Brain microvascular endothelial cell (primary cell): ENCODE measurements around the gene FANK1.
"Not testable (repeated sequence)": the region's sequence is repeated elsewhere in the genome, so short reads cannot be mapped to it uniquely, and the experiment has no call there.

Experiments used
- DNase-seq: peaks from one replicate; pipeline ENCODE4 v3.0.0-alpha.2; 2020
- H3K27ac ChIP-seq: fragments of 250-450 bp; sonication (Bioruptor Pico); 2 replicates; pipeline ENCODE4 v1.5.1; 2020; ENCODE audit warnings: mild to moderate bottlenecking, moderate library complexity
- H3K27me3 ChIP-seq: fragments of 250-450 bp; sonication (Bioruptor Pico); replicated peaks from 2 replicates; pipeline ENCODE4 v1.5.1; 2020; ENCODE audit warnings: mild to moderate bottlenecking
- H3K36me3 ChIP-seq: fragments of 250-450 bp; sonication (Bioruptor Pico); replicated peaks from 2 replicates; pipeline ENCODE4 v1.5.1; 2020; ENCODE audit warnings: mild to moderate bottlenecking
- H3K4me3 ChIP-seq: 2 replicates; pipeline ENCODE4 v1.5.1; 2011; ENCODE audit warnings: low read depth, mild to moderate bottlenecking, control low read depth, low read length, moderate library complexity
- CTCF ChIP-seq: IDR thresholded peaks from 2 replicates; pipeline ENCODE4 v1.5.1; 2011; ENCODE audit warnings: low read depth, mild to moderate bottlenecking, moderate library complexity, low read length, control low read depth, inconsistent platforms; ENCODE audit errors: missing control alignments
- in situ Hi-C: cut with HindIII; loops from 2 replicates; pipeline ENCODE4 v1.10.0; 2017; ENCODE audit warnings: low sequenced_read_pairs, low pct_ligation_motif_present

The FANK1 gene

GRCh38 chr10:125882596-125882995, 13.8 kb upstream of the FANK1 start:
- Histone ChIP-seq H3K27ac (no peak overlapping the region), H3K36me3 (no peaks in the 10 kb centered on the region), H3K4me3 (no peak overlapping the region), H3K27me3 (no peaks in the 10 kb centered on the region)
- no peak for TF ChIP-seq CTCF
- DNase-seq: no peak
- in situ Hi-C loops: no loop called here

- Histone ChIP-seq H3K27ac (no peak overlapping the region), H3K27me3 (no peaks in the 10 kb centered on the region), H3K36me3 (no peaks in the 10 kb centered on the region), H3K4me3 (no peak overlapping the region)
- no peak for DNase-seq
- in situ Hi-C loops: no loop called here
- no peak for TF ChIP-seq CTCF
These were observed 13.2 kb upstream of the FANK1 start for GRCh38 chr10:125883211-125883610.

GRCh38 chr10:125886914-125887512, 9.4 kb upstream of the FANK1 start:
- Histone ChIP-seq H3K27ac (no peak overlapping the region), H3K36me3 (no peaks in the 10 kb centered on the region), H3K27me3 (no peaks in the 10 kb centered on the region), H3K4me3 (no peak overlapping the region)
- no peak for TF ChIP-seq CTCF
- DNase-seq: no peak
- in situ Hi-C loops: no loop called here

GRCh38 chr10:125889441-125889840, 6.9 kb upstream of the FANK1 start:
- H3K36me3 ChIP-seq, H3K27ac ChIP-seq, in situ Hi-C loops, H3K4me3 ChIP-seq, DNase-seq, H3K27me3 ChIP-seq: not testable (repeated sequence)

DNA sequence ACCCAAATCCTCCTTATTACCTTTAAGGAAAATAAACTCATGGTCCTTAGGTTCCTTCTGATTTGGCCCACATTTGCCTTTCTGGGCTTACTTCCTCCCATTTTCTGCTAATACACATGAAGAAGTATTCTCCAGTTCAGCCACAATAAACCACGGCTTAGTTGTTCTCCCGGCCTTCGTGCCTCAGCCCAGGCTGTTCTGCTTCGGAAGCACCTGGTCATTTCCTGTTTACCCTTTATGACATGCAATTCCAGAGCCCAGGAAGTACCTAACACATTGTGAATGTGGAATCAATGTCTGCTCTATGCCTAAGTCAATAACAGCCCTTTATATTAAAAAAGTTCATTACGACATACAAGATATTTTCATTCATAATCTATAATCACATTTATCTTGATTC, 4.0 kb upstream of the FANK1 start:
- in situ Hi-C loops, DNase-seq, H3K27me3 ChIP-seq, H3K27ac ChIP-seq, H3K4me3 ChIP-seq, H3K36me3 ChIP-seq: not testable (repeated sequence)

DNA sequence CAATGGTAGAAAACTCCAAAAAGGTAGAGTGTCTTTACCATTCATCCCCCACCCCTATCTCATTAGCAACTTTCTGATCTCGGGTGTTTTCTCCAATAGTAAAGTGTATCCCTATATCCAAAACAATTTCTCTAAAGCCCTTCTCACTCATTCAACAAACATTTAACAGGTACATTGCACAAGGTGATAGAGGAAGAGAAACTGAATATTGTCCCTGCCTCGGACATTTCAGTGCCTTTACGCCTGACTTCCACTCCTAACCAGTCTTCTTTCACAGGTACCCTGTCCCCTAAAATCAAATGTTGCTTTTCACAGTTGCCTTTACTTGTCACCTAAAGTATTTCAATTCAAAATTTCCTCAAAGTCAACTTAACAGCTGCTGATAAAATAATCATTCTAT, 2.2 kb upstream of the FANK1 start:
- H3K27ac ChIP-seq, H3K36me3 ChIP-seq, in situ Hi-C loops, DNase-seq, H3K4me3 ChIP-seq, H3K27me3 ChIP-seq: not testable (repeated sequence)

DNA sequence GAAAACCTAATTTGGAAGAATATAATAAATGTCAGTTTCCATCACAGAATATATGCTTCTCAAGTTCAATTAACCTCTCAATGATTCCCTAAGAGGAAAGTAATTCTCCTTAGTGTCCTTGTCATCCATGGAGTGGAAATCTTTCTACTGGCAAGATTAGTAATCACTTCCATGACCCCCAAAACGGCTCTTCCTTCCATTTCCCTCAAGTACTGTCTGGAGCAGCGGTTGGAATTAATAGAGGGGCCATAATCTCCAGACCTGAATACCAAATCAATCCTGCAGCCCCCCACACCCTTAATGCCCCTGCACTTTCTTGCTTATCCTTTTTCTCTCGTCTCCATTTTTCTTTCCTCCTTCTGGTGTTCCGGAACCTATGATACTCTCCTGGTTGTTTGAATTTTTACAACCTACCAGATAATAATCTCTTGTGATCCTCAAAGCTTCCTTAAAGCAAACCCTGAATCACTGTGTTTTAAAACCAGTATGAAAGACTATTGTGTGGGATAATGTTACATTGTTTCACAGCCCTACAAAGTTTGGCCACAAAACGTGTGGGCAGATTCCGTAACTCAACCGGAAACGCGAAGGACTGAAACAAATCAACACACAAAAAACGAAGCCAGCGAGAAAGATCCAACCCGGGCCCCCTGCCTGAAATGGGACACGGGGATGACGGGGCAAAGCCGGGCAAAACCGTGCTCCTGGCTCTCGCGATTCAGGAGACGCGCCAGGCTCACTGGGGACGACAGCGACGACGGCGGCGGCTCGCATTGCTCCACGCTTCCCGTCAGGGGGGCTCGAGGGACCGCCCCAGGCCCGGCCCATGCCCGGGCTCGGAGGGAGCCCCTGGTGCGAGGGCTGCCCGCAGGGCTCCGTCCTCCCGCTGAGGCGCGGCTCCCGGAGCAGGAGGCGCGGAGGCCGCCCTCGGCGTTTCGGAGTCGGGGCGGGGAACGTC, 955 bp upstream of the FANK1 start:
- H3K36me3 ChIP-seq, H3K27me3 ChIP-seq, in situ Hi-C loops: not testable (repeated sequence)
- peak overlapping the region; percentile 74 for H3K27ac ChIP-seq
- peak; percentile 73 for DNase-seq
- H3K4me3 ChIP-seq: peak overlapping the region; percentile 75

DNA sequence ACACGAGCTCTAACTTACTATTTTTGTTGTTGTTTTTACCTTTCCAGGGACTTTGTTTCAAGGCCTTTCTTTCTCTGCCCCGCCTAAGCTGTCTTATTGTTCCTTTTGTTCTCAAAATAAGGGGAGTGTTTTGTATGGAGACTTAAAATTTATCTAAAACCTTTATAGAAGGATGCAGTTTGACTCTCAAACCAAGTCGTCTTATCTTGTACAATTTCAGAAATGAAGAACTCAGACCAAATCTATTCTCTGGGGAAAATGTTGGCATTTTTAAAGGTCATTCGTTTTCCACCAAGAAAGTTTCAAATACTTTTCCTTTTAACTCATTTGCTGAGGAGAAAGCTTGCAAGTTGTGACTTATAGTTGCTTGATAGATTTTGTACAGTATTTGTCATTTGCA, 953 bp downstream of the FANK1 start:
- DNase-seq, H3K27ac ChIP-seq, in situ Hi-C loops, H3K27me3 ChIP-seq, H3K36me3 ChIP-seq: not testable (repeated sequence)
- peak overlapping the region; percentile 75 for H3K4me3 ChIP-seq

- H3K27me3 ChIP-seq, in situ Hi-C loops, H3K27ac ChIP-seq, DNase-seq, H3K36me3 ChIP-seq, H3K4me3 ChIP-seq: not testable (repeated sequence)
These were observed 4.6 kb downstream of the FANK1 start for GRCh38 chr10:125900963-125901362.

DNA sequence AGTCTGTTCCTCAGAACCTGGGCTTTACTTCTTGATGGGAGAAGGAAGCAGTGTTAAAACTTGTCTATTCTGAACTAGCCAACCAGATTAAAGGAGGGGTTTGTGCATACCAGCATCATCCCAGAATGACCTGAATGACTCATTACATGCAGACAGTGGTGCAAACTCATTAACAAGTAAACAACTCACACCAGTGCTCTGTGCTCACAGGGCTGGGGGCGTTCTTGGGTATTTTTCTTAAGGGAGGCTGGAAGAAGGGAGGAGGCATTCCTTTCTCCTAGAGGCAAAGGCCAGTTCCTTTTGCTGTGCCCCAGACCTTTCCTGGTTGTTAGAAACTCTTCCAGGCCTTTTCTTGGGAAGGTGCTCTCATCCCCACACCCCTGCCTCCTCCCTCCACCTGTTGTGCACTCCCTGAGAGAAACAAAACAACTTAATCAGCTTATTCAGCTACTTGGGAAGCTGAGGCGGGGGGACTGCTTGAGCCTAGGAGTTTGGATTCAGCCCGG, 6.8 kb downstream of the FANK1 start:
- H3K27me3 ChIP-seq, DNase-seq, H3K4me3 ChIP-seq, in situ Hi-C loops, H3K27ac ChIP-seq, H3K36me3 ChIP-seq: not testable (repeated sequence)

DNA sequence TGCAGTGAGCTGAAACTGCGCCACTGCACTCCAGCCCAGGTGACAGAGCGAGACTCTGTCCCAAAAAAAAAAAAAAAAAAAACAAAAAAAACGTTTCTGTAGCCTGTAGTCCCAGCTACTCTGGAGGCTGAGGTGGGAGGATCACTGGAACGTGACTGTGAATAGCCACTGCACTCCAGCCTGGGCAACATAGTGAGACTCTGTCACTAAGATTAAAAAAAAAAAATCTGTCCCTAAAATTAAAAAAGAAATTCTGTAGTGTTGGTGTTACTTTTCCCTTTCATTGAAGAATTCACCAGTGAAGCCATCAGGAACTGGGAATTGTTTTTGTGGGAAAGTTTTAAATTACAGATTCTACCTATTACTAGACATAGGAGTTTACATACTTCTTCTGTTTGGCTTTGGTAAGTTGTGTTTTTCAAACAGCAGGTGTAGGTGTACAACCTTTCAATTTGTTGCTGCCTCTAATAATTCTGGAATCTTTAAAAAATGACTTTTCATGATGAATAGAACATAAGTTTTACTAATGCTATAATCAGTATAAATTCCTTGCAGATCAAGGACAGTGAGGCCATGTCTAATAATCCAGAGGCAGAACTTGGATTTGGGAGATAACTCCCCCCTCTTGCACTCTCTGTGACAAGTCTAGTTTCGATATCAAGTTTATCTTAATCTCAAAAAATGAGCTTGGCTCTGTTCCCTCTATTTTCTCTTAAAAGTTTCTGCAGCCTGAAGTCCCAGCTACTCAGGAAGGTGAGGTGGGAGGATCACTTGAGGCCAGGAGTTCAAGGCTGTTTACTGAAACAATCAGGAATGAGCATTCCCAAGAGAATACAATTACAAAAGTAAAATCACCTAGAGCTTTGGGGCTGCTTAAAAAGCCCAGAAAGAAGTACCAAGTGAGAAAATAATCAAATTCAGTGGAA, 9.0 kb downstream of the FANK1 start:
- H3K27me3 ChIP-seq, H3K36me3 ChIP-seq, H3K27ac ChIP-seq, in situ Hi-C loops, H3K4me3 ChIP-seq, DNase-seq: not testable (repeated sequence)
